Fibroblast of lung (primary cell): ENCODE measurements around the gene SORCS2.

ENCODE experiments used
- EZH2 ChIP-seq: IDR thresholded peaks from 2 replicates; pipeline ENCODE4 v1.5.1; 2012; ENCODE audit warnings: low read length, control low read depth, mild to moderate bottlenecking; ENCODE audit errors: missing control alignments
- TF ChIP-seq, protein P1 (sequence below), 2 donors: IDR thresholded peaks in 1 of 2; conservative IDR thresholded peaks in 1 of 2; 1 replicate in 1 of 2; 2 replicates in 1 of 2; pipeline ENCODE4 v1.5.1; 2011 to 2012; ENCODE audit warnings: low read length in 2 of 2, control low read depth in 1 of 2, inconsistent platforms in 1 of 2, low read depth in 1 of 2, mild to moderate bottlenecking in 1 of 2

DNA sequence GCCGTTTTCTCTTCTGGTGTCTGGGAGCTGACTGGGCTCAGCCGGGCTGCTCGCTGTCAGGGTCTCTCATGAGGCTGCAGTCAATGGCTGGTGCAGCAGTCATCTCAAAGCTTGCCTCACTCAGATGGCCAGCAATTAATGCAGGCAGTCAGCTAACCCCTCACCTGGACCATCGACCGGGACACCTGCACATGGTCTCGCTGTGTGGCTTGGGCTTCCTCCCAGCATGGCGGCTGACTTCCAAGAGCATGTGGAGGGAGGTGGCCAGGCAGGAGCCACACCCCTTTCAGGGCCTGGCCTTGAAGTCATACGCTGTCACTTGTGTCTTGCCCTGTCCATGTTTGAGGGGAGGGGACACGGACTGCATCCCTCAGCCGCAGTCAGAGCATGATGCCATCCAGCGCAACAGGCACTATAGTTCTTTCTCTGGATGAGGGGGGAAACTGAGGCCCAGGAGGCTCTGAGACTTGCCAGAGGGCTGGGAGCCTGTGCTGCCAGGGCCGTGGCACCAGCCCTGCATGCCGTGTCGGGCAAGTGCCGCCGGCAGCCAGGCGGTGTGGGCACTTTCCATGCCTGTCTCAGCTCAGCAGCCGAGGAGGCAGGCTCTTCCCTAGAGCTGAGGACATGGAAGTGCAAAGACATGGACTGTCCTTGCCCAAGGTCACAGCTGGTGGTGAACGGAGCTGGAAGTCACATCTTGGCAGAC, 545.6 kb downstream of the SORCS2 start:
- TF ChIP-seq, protein P1, sequence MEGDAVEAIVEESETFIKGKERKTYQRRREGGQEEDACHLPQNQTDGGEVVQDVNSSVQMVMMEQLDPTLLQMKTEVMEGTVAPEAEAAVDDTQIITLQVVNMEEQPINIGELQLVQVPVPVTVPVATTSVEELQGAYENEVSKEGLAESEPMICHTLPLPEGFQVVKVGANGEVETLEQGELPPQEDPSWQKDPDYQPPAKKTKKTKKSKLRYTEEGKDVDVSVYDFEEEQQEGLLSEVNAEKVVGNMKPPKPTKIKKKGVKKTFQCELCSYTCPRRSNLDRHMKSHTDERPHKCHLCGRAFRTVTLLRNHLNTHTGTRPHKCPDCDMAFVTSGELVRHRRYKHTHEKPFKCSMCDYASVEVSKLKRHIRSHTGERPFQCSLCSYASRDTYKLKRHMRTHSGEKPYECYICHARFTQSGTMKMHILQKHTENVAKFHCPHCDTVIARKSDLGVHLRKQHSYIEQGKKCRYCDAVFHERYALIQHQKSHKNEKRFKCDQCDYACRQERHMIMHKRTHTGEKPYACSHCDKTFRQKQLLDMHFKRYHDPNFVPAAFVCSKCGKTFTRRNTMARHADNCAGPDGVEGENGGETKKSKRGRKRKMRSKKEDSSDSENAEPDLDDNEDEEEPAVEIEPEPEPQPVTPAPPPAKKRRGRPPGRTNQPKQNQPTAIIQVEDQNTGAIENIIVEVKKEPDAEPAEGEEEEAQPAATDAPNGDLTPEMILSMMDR (conservative IDR thresholded peaks at IDR 0.05 in 1 of 2, IDR thresholded peaks at IDR 0.05 in 1 of 2; ENCODE audit: low read depth in 1 of 2, low read length in 2 of 2), result no peak
- TF ChIP-seq EZH2, result no peak
